GM18870 (cell line): ENCODE measurements around the gene CRK.
A peak's percentile ranks its signal among the peaks of the same experiment; 100 is the strongest.
"Not testable (repeated sequence)": the region's sequence is repeated elsewhere in the genome, so short reads cannot be mapped to it uniquely, and the experiment has no call there.

Experiments
- ATAC-seq: cut with Tn5 transposase; IDR thresholded peaks from one replicate; pipeline ENCODE4 v1.9.1; 2021; ENCODE audit warnings: moderate library complexity; ENCODE audit not compliant: unreplicated experiment

CRK gene

DNA sequence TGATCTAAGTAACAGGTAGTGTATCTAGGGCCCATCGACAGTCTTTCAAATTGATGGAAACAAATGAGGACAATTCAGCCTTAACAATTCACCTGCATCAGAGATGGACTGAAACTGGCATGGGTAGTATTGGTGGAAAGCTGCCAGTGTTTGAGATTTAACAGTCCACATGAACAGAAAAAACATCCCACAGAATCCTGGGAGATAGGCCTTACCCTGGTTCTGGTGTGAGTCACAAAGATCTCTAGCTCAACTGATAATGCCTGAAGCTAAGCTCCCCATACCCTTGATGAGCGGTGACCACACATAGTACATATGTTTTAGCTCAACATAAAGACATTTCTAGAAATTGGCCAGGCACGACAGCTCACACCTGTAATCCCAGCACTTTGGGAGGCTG lies 21.9 kb downstream of the CRK start:
- ATAC-seq = no peak

DNA sequence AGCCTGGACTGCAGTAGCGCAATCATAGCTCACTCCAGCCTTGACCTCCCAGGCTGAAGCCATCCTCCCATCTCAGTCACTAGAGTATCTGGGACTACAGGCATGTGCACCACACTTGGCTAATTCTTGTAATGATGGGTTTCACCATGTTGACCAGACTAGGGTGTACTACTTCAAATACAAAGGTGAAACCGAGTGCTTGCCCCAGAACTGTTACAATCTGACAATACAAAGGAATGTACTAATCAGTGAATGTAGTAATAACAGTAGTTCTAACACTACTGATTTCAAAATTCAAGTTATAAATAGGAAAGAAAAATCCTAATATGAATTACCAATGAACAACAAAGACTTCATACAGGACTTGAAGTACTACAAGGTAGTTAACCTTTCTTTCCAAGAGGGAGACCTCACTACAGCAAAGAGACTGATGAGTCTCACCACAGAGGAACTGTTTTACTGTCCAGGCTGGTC lies 24.4 kb downstream of the CRK start:
- ATAC-seq = no peak

DNA sequence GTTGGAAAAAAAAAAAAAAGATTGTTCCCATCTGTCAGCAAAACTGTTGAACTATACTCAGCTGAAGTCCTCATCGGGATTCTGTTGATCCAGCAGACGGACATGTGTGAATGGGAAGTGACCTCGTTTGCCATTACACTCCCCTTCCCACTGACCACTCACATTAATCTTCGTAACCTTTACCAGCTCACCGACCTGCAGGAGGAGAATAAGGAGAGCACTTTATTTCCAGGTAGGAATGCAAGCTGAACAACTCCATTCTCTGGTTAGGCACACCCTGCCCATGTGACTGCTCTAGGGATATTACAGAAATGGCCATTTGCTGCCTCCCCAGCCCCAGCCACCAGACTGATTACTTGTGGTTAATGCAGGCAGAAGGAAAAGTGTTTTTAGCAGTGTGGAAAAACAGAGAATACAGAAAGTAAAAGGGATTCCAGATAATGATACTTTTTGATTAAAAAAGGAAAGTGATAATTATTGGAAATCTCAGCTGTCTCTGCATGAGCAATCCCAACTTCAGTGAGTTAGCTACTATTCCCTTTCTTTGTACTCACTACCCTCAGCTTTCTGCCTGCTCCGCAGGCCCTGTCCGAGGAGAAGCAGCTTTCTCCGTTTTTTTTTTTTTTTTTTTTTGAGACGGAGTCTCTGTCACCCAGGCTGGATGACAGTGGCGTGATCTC lies 32.4 kb downstream of the CRK start:
- ATAC-seq = no peak

DNA sequence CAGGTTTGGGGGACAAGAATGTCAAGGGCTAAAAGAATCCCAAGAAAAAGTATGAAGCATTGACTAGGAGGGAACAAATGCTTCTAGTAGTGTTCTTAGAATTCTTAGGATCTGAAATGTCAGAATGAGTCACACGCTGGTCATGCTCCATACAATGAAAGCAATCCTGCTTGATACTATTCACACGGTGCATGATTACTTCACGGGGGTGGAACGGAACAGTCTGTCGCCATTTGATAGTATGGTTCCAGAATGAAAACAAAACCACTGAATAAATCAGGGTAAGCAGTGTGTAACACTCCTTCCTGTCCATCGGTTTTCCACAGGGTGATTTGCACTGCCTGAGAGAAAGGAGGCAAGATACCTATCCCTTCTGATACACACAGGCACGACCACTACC lies 33.1 kb downstream of the CRK start:
- ATAC-seq = no peak

DNA sequence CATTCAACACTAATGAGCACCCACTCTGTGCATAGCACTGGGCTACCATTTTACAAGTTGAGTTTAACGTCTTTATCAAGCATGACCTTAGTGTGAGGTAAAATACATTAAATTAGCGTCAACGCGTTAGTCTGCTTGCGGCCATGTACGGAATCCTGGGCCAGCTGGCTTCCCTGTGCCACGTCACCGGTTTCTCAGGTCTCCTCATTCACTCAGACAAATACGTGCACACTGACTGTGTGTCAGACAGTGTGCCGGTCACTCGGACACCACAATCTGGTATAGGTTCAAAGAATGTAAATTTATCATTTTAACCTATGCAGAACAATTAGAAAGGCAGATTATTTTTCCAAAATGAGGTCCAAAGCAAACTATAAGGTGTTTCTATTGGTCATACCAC lies 34.6 kb downstream of the CRK start:
- no peak for ATAC-seq

DNA sequence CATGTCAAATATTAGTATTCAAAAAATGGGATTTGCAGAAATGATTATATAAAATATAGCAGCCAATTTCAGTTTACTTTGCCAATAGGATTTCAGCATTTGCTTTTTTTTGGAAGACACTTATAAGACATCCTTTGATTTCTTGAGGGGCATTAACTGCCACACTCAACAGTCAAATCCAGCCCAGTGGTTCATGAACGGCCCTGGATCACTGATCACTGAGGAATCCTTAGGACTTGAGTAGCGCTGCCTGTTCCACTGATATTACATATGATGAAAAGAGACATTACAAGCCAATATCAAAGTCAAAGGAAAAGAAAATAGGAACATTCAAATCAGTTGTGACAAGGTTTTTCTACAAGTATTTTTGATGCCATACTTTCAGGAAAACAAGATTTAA lies 35.1 kb downstream of the CRK start:
- no peak for ATAC-seq

DNA sequence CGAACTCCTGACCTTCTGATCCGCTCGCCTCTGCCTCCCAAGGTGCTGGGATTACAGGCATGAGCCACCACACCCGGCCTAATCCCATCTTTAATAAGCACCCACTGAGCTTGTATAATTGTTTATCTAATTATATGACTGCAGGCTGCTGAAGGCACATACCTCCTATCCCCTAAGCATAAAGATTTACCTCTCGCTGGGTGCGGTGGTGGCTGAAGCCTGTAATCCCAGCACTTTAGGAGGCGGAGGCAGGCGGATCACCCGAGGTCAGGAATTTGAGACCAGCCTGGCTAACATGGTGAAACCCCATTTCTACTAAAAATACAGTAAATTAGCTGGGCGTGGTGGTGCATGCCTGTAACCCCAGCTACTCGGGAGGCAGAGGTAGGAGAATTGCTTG lies 35.9 kb downstream of the CRK start:
- no peak for ATAC-seq

DNA sequence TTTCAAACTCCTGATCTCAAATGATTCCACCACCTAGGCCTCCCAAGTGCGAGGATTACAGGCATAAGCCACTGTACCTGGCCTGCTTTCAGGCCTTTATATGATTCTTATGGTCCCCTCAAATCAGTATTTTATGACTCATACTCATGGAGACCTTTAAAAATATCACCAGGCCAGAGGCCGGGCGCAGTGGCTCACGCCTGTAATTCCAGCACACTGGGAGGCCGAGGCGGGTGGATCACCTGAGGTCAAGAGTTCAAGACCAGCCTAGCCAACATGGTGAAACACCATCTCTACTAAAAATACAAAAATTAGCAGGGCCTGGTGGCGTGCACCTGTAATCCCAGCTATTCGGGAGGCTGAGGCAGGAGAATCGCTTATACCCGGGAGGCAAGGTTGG lies 37.6 kb downstream of the CRK start:
- not testable (repeated sequence) for ATAC-seq

DNA sequence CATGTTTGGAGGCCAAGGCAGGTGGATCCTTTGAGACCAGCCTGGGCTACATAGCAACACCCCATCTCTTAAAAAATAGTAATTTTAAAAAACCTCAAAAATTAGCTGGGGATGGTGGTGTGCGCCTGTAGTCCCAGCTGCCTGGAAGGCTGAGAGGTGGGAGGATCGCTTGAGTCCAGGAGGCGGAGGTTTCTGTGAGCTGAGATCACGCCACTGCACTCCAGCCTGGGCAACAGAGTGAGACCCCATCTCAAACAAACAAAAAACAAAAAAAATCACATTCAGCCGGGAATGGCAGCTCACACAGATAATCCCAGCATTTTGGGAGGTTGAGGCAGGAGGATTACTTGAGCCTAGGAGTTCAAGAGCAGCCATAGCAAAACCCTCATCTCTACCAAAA lies 39.6 kb downstream of the CRK start:
- no peak for ATAC-seq

DNA sequence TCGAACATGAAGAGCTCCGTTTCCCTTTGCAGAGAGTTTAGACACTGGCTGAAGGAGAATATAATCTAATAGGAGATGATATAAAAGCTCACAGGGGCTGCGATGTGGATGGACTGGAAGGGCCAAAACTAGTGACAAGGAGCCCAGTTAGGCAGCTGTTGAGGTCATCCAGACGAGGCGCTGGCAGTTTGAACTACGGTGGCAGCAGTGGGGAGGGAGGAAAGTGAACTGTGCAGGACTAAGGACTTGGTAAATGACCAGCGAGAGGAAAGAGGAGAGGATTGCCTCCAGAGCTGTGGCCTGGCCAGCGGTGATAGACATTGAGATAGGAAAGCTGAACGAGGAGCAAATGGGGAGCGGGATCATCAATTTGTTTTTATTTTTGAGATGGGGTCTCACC lies 41.4 kb downstream of the CRK start:
- ATAC-seq = no peak

DNA sequence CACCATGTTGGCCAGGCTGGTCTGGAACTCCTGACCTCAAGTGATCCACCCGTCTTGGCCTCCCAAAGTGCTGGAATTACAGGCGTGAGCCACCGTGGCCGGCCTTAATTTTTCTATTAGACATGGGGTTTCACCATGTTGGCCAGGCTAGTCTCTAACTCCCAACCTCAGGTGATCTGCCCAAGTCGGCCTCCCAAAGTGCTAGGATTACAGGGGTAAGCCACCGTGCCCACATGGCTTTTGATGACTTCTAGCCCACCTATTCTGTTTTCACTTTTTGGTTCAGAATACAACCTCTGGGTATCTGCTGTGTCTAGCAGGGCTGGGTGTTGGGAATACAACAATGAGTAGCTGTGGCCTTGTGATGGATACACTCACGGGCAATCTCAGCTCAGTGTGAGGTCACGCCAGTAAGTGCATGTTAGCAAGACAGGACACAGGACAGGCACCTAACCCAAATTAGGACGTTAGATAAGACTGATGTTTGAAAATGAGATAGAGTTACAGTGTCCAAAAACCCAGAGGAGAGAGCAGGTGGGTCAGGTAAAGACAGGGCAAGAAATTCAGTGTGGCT lies 41.9 kb downstream of the CRK start:
- no peak for ATAC-seq

DNA sequence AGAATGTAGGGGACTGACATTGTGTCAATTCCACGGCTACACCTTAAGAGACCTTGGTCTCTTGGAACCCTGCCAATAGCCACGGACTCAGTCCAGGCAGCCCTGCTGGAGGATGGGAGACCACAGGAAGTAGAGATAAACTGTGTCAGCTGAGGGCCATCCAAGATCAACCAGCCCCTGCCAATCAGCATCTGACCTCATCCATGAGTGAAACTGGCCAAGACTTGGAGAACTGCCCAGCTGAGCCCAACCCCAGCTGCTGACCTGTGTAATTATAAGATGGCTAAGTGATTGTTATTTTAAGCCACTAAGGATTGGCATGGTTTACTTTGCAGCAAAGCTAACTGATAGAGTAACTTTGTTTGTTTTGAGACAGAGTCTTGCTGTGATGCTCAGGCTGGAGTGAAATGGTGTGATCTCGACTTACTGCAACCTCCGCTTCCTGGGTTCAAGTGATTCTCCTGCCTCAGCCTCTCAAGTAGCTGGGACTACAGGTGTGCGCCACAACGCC lies 42.7 kb downstream of the CRK start:
- no peak for ATAC-seq

DNA sequence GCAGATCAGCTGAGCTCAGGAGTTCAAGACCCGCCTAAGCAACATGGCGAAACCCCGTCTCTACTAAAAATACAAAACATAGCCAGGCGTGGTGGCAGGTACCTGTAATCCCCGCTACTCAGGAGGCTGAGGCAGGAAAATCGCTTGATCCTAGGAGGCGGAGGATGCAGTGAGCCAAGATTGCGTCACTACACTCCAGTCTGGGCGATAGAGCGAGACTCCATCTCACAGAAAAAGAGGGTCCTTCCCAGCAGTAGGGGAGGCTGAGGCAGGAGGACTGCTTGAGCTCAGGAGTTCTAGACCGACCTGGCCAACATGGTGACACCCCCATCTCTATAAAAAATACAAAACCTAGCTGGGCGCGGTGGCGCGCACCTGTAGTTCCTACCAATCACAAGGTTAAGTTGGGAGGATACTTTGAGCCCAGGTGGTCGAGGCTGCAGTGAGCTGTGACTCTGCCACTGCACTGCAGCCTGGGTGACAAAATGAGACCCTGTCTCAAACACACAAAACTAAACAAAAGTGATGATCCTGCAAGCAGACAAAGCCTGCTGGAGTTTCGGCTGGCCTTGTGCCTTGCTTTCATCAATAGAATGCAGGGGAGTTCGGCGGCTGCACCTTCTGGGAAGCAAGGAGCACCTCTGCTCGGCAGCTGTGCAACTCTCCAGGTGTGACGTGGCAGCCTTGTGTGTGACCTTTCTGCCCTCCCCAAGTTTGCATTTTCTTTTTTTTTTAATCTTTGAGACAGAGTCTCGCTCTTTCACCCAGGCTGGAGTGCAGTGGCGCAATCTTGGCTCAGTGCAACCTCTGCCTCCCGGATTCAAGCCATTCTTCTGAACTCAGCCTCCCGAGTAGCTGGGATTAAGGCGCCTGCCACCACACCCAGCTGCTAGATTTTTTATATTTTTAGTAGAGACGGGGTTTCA lies 43.6 kb downstream of the CRK start:
- ATAC-seq = no peak

DNA sequence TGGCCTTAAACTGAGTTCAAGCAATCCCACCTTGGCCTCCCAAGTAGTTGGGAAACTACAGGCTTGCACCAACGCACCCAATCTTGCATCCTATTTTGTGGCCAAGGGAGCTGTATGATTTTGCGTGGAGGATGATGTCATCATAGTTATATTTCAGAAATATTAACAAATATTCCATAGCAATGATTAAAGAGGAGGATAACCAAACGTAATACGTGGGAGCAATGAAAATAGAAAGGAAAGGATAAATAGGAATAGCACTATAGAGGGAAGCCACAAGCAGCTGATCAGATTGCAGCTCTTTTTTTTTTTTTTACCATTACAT lies 53.8 kb downstream of the CRK start:
- ATAC-seq = no peak

DNA sequence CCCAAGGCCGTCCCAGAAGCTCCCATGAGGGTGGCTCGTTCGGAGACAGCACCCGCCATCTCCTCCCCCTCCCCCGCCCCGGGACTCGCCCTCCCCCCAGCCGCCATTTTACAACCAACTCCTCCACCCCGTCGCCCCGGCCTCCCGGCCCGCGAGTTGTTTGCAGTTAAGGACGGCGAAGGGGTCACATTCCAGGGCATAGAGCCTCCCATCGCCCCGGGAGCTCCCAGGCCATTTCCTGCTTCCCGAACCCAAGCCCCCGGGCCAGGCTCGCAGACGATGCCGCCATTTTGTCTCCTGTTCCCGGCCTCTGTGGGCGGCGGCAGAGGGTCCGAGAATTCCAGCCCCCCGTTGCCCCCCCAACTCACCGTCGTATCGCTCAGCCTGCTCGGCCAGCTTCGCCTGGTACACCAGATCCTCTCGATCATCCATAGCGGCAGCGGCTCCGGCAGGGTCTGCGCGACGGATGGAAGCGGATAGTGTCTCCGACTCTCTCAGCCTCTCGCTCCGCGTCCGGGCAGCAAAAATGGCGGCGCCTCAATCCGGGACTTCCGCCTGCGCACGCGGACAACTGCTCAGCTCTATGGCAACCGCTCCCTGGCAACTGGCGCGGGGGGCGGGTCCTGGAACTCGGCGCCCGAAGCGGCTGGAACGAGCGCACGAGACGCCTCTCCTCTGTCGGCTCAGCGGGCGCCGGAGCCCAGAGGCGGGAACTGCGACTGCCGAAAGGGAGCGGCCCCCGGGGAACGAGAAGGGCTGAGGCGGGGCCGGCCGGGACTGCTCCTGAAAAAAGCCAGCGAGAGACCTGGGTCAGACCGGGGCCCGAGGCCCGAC lies 56.1 kb downstream of the CRK start, which contains the start of gene YWHAE:
Gene YWHAE (minus strand): TSS at position 544 of the 834 bp plus-strand sequence. CDS start 112 bp downstream, at position 432.
- peak; percentile 71 for ATAC-seq

DNA sequence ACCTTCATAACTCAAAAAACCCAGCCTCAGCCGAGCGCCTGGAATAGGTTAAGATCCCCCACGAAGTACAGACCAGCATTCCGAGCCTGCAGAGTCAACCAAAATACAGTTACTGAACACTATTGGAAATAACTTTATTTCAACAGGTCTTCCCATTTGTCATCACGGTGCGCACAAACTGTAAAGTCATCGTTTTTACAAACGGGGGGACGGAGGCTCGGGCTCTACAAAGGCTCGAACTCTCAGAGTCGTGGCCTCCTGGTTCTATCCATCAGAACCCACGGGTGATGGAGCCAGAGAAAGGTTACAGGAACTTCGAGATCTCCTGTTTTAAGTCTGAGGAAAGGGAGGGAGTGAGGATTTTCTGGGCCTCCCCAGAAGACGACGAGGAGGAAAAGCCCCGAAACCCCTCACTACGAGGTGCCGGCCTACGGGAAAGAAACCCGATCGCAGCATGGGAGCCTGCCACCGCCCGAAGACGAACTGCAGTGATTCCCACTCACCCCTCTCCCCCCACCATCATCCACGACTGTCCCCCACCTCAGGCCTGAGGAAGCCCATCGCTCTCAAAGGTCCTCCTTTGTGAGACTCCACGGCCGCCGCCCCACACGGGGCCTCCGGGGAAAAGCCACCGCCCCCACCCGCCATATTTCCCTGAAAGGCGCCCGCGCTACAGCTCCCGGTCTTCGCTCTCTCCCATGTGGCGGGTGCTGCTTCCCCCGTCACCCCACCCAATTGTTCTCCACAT lies 56.9 kb downstream of the CRK start:
- ATAC-seq = no peak

DNA sequence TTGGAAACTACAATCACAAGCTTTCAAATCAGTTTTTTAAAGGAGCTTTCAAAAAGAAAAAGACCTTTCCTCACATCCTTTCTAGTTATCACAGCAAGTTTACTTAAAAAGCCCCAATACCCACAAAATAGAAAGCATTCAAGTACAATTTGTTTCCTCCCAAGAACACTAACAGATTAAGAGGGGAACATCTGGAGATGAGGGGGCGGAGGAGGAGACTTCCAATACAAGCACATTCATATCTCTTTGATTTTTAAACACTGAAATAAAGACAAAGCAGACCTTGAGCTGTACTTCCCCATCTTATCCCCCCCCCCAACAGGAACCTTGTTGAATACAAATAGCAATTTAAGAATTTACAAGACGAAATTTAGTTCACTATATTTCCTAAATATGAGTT lies 58.0 kb downstream of the CRK start:
- ATAC-seq = no peak

DNA sequence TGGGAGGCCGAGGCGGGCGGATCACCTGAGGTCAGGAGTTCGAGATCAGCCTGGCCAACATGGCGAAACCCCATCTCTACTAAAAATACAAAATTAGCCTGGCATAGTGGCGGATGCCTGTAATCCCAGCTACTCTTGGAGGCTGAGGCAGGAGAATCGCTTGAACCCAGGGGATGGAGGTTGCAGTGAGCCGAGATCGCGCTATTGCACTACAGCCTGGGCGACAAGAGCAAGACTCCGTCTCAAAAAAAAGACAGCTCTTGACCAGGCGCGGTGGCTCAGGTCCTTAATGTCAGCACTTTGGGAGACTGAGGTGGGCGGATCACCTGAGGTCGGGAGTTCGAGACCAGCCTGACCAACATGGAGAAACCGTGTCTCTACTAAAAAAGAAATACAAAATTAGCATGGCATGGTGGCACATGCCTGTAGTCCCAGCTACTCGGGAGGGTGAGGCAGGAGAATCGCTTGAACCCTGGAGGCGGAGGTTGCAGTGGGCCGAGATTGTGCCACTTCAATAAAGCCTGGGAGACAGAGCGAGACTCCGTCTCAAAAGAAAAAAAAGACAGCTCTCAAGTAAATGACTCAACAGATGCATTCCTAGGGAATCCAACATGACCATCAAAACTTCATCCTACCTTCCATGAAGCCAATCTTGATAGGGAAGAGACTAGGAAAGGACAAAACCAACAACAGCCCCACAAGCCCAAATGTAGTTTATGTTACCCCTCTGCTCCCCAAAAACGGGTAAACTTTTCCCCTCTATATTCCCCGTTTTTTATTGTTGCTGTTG lies 60.0 kb downstream of the CRK start:
- not testable (repeated sequence) for ATAC-seq

DNA sequence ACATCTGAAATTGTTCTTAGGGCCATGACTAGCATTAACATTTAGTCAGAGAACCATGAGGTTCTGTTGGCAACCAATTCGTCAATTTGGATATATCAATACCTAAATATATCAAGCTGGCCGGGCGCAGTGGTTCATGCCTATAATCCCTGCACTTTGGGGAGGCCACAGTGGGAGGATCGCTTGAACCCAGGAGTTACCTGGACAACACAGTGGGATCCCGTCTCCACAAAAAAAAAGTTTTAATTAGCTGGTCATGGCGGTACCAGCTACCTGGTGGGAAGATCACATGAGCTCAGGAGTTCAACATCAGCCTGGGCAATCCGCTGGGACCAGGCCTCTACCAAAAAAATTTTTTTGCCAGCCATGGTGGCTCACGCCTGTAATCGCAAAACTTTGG lies 64.5 kb downstream of the CRK start:
- ATAC-seq = no peak
